Mesendoderm (in vitro differentiated cells): ENCODE results near the gene FA2H.
"Not testable (repeated sequence)": the region's sequence is repeated elsewhere in the genome, so short reads cannot be mapped to it uniquely, and the experiment has no call there.

Experiments used
- DNase-seq: peaks from one replicate; pipeline ENCODE4 v3.0.0; 2013
- H2AK5ac ChIP-seq: 2 replicates; pipeline ENCODE4 v1.6.1; 2013; ENCODE audit warnings: low read length, inconsistent platforms
- H2BK120ac ChIP-seq: 2 replicates; pipeline ENCODE4 v1.6.1; 2013; ENCODE audit warnings: low read depth, mild to moderate bottlenecking, low read length, moderate library complexity, mixed read lengths
- H2BK15ac ChIP-seq: replicated peaks from 2 replicates; pipeline ENCODE4 v1.6.1; 2013; ENCODE audit warnings: low read depth, mild to moderate bottlenecking, moderate library complexity
- H2BK5ac ChIP-seq: 2 replicates; pipeline ENCODE4 v1.6.1; 2013; ENCODE audit warnings: low read length, inconsistent platforms
- H3K18ac ChIP-seq: 2 replicates; pipeline ENCODE4 v1.6.1; 2013; ENCODE audit warnings: mild to moderate bottlenecking, low read length, mixed read lengths
- H3K23ac ChIP-seq: one replicate; pipeline ENCODE4 v1.6.1; 2013; ENCODE audit warnings: low read length
- H3K27ac ChIP-seq: 2 replicates; pipeline ENCODE4 v1.5.1; 2013; ENCODE audit warnings: low read depth, mild to moderate bottlenecking, inconsistent platforms, low read length, moderate library complexity
- H3K27me3 ChIP-seq: 2 replicates; pipeline ENCODE4 v1.6.1; 2013; ENCODE audit warnings: low read length, control low read depth, mild to moderate bottlenecking, inconsistent platforms; ENCODE audit not compliant: insufficient read depth, poor library complexity
- H3K36me3 ChIP-seq: 2 replicates; pipeline ENCODE4 v1.6.1; 2013; ENCODE audit warnings: low read length, inconsistent platforms; ENCODE audit not compliant: control insufficient read depth, insufficient read depth
- H3K4ac ChIP-seq: one replicate; pipeline ENCODE4 v1.6.1; 2013; ENCODE audit warnings: low read depth, mild to moderate bottlenecking, low read length, moderate library complexity
- H3K4me1 ChIP-seq: 2 replicates; pipeline ENCODE4 v1.6.1; 2013; ENCODE audit warnings: low read depth, low read length, inconsistent platforms; ENCODE audit not compliant: control insufficient read depth
- H3K4me2 ChIP-seq: 2 replicates; pipeline ENCODE4 v1.6.1; 2013; ENCODE audit warnings: low read length
- H3K4me3 ChIP-seq: 2 replicates; pipeline ENCODE4 v1.5.1; 2013; ENCODE audit warnings: mild to moderate bottlenecking, low read length
- H3K56ac ChIP-seq: one replicate; pipeline ENCODE4 v1.6.1; 2013; ENCODE audit warnings: low read length
- H3K79me1 ChIP-seq: 2 replicates; pipeline ENCODE4 v1.6.1; 2013; ENCODE audit warnings: low read length, inconsistent platforms
- H3K79me2 ChIP-seq: 2 replicates; pipeline ENCODE4 v1.6.1; 2013; ENCODE audit warnings: mild to moderate bottlenecking, low read length; ENCODE audit not compliant: control insufficient read depth, insufficient read depth
- H3K9ac ChIP-seq: 2 replicates; pipeline ENCODE4 v1.6.1; 2013; ENCODE audit warnings: low read length, inconsistent platforms
- H4K5ac ChIP-seq: one replicate; pipeline ENCODE4 v1.6.1; 2013; ENCODE audit warnings: low read length
- H4K8ac ChIP-seq: one replicate; pipeline ENCODE4 v1.6.1; 2013; ENCODE audit warnings: low read depth, mild to moderate bottlenecking, control low read depth, low read length, moderate library complexity
- WGBS: extraction: QIAGEN DNeasy Blood & Tissue Kit; methylation state at CpG from one replicate; pipeline ENCODE4 v1.1.7; 2013; ENCODE audit warnings: low lambda C conversion rate, missing lambda C conversion rate; ENCODE audit not compliant: insufficient coverage; ENCODE audit errors: extremely low coverage; 5-methylcytosine and 5-hydroxymethylcytosine counted together

Gene FA2H

GRCh38 chr16:74679983-74680382 is 94.6 kb downstream of the FA2H start:
- Histone ChIP-seq H3K4me1 (no peaks in the 10 kb centered on the region), H3K9ac (no peak overlapping the region), H3K4me2 (no peak overlapping the region), H2BK5ac (no peak overlapping the region), H3K27ac (no peak overlapping the region), H3K27me3 (no peaks in the 10 kb centered on the region), H3K4me3 (no peak overlapping the region), H4K8ac (no peak overlapping the region), H2AK5ac (no peak overlapping the region), H3K23ac (no peak overlapping the region), H3K56ac (no peak overlapping the region), H3K79me2 (no peaks in the 10 kb centered on the region), H3K18ac (no peak overlapping the region), H3K4ac (no peak overlapping the region), H4K5ac (no peak overlapping the region), H3K36me3 (no peaks in the 10 kb centered on the region), H3K79me1 (no peaks in the 10 kb centered on the region), H2BK15ac (no peak overlapping the region), H2BK120ac (no peak overlapping the region)
- no CpG with 5 or more reads among the region's 2 CpGs for WGBS
- DNase-seq: no peak

- H4K8ac ChIP-seq: no peak overlapping the region
- no peak overlapping the region for H2BK5ac ChIP-seq
- H2BK120ac ChIP-seq: no peak overlapping the region
- no peaks in the 10 kb centered on the region for H3K79me2 ChIP-seq
- H3K27me3 ChIP-seq: no peaks in the 10 kb centered on the region
- no peak overlapping the region for H3K56ac ChIP-seq
- DNase-seq: no peak
- H3K4me2 ChIP-seq: no peak overlapping the region
- H3K18ac ChIP-seq: no peak overlapping the region
- no peak overlapping the region for H3K4ac ChIP-seq
- no peak overlapping the region for H3K23ac ChIP-seq
- no peak overlapping the region for H3K27ac ChIP-seq
- H4K5ac ChIP-seq: no peak overlapping the region
- H3K4me1 ChIP-seq: no peaks in the 10 kb centered on the region
- no peaks in the 10 kb centered on the region for H3K79me1 ChIP-seq
- H3K4me3 ChIP-seq: no peak overlapping the region
- H3K9ac ChIP-seq: no peak overlapping the region
- H2BK15ac ChIP-seq: no peak overlapping the region
- no peaks in the 10 kb centered on the region for H3K36me3 ChIP-seq
- no peak overlapping the region for H2AK5ac ChIP-seq
- no CpG with 5 or more reads among the region's 4 CpGs for WGBS
These were observed 96.8 kb downstream of the FA2H start for GRCh38 chr16:74677868-74678267.

GRCh38 chr16:74673876-74674275 is 100.7 kb downstream of the FA2H start:
- Histone ChIP-seq H3K36me3 (no peaks in the 10 kb centered on the region), H2BK120ac (no peak overlapping the region), H3K4ac (no peak overlapping the region), H3K23ac (no peak overlapping the region), H3K18ac (no peak overlapping the region), H3K4me2 (no peak overlapping the region), H3K4me3 (no peak overlapping the region), H3K79me1 (no peaks in the 10 kb centered on the region), H3K27ac (no peak overlapping the region), H3K9ac (no peak overlapping the region), H2BK15ac (no peak overlapping the region), H2AK5ac (no peak overlapping the region), H2BK5ac (no peak overlapping the region), H3K56ac (no peak overlapping the region), H3K27me3 (no peaks in the 10 kb centered on the region), H4K5ac (no peak overlapping the region), H3K79me2 (no peaks in the 10 kb centered on the region), H3K4me1 (no peaks in the 10 kb centered on the region), H4K8ac (no peak overlapping the region)
- no CpG with 5 or more reads among the region's 3 CpGs for WGBS
- no peak for DNase-seq

GRCh38 chr16:74668877-74669276 is 105.7 kb downstream of the FA2H start:
- DNase-seq, H3K4me3 ChIP-seq, H3K36me3 ChIP-seq, H3K9ac ChIP-seq, H3K4me1 ChIP-seq, H4K5ac ChIP-seq, H3K79me1 ChIP-seq, H2BK15ac ChIP-seq, H2BK5ac ChIP-seq, H2AK5ac ChIP-seq, H3K27me3 ChIP-seq, H3K27ac ChIP-seq, H3K56ac ChIP-seq, H2BK120ac ChIP-seq, H3K4me2 ChIP-seq, H3K18ac ChIP-seq, H3K4ac ChIP-seq, H3K23ac ChIP-seq, H4K8ac ChIP-seq: not testable (repeated sequence)
- H3K79me2 ChIP-seq: peaks cover 24% of the 10 kb centered on the region
- WGBS: no CpG with 5 or more reads among the region's 10 CpGs

- Histone ChIP-seq H3K9ac (peak overlapping the region; percentile 82), H4K8ac (peak overlapping the region; percentile 100), H3K79me1 (peaks cover 14% of the 10 kb centered on the region), H3K27ac (no peak overlapping the region), H3K56ac (peak overlapping the region; percentile 89), H3K23ac (no peak overlapping the region), H3K4me3 (peak overlapping the region; percentile 15), H2BK5ac (no peak overlapping the region), H4K5ac (peak overlapping the region; percentile 86), H3K4ac (no peak overlapping the region), H3K4me1 (no peaks in the 10 kb centered on the region), H3K4me2 (peak overlapping the region; percentile 76), H3K27me3 (no peaks in the 10 kb centered on the region), H2BK120ac (peak overlapping the region; percentile 47), H3K36me3 (peaks cover 10% of the 10 kb centered on the region), H3K18ac (peak overlapping the region; percentile 32), H2AK5ac (no peak overlapping the region), H2BK15ac (peak overlapping the region; percentile 93), H3K79me2 (peaks cover 35% of the 10 kb centered on the region)
- no CpG with 5 or more reads among the region's 23 CpGs for WGBS
- peak; percentile 54 for DNase-seq
These were observed 107.3 kb downstream of the FA2H start for GRCh38 chr16:74667255-74667700.
